Inferior parietal cortex (tissue), 1 donor: ENCODE measurements around the gene CCNB1.
"Not testable (repeated sequence)": the region's sequence is repeated elsewhere in the genome, so short reads cannot be mapped to it uniquely, and the experiment has no call there.

ENCODE experiments used
- DNase-seq: peaks from one replicate; pipeline ENCODE4 v3.0.0-alpha.2; 2016; ENCODE audit errors: extremely low spot score

CCNB1 gene

DNA sequence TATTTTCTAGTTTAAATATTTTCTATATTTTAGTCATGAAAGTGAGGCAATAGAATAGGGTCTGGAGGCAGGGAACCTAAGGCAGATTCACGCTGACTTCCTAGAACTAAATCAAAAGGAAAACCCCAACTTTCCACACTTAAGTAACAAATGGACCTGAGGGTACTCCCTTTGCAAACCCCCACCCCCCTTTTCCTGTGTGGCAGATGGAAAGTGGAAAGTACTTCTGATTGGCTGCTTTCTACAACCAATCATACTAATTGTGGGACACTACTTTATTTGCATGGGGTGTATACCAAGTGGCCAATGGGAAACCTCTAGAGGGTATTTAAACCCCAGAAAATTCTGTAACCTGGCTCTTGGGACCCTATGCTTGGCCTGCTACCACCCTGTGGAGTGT, 17.7 kb downstream of the CCNB1 start:
- no peak for DNase-seq

DNA sequence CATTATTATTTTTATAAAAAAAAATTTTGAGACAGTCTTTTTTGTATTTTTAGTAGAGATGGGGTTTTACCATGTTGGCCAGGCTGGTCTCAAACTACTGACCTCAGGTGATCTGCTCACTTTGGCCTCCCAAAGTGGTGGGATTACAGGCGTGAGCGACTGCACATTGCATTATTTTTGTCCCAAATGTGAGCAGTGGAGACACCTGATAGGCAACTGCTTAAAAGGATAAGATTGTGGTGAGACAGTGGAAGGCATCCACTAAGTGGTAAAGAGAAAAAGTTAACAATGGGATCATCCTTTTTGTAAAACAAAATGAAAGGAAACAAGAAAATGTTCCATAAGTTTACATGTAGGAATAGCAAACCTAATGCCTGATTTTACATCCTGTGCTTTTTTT, 20.4 kb downstream of the CCNB1 start:
- DNase-seq = no peak

DNA sequence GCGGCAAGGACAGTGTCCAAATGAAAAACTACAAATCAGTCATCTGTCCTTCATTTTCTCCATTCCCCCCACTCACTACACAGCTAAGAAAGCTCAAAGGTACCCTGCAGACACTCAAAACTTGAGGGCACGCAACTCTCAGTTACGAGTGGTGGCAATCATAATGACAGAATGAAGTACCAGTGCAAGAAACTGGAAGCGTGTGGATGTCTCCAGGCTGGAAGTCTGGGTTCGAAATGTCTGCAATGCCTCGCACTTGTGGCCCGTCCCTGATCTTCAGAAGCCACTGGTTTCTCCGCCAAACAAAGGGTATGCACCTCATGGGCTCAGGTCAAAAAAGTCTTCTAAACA, 21.8 kb downstream of the CCNB1 start:
- DNase-seq = peak; percentile 2

DNA sequence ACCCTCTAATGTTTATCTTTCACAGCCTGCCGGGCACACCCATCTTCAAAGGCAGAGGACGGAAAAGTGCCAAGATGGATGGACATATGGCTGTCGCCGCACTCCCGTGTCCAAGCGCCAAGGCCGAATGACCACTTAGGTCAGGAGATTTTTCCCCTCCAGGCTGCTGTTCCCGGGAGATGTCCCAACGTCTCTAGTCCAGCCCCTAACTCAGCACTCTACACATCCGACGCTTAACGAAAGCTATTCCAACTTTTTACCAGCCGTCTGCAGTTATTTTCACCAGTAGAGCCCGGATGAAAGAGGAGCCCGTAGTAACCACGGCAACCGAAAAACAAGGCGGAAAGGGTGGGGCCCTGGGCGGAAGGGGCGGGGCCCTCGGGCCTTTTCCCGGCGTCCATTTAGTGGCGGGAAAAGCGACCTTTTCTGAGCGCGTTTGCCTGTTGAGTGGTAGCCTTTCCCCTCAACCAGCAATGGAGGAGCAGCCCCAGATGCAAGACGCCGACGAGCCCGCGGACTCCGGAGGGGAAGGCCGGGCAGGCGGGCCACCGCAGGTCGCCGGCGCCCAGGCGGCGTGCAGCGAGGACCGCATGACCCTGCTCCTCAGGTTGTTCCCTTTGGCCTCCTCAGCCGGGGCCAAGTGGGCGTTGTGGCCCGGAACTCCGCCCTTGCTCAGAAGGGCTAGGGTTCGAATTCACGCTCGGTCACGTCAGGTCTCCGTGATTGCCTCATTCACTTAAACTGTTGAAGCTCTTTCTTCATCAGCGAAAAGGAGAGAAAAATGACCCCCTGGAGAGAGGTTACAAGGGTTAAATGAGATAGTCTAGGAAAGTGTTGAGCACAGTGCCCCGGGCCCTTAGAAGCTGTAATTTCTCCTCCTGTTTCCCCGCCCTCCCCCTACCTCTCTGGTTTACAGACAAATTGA, 22.5 kb downstream of the CCNB1 start, which contains the start of gene CENPH:
CENPH (plus strand) TSS at position 422 of the 925 bp plus-strand sequence; CDS start at position 474, 52 bp downstream.
- peak; percentile 87 for DNase-seq

DNA sequence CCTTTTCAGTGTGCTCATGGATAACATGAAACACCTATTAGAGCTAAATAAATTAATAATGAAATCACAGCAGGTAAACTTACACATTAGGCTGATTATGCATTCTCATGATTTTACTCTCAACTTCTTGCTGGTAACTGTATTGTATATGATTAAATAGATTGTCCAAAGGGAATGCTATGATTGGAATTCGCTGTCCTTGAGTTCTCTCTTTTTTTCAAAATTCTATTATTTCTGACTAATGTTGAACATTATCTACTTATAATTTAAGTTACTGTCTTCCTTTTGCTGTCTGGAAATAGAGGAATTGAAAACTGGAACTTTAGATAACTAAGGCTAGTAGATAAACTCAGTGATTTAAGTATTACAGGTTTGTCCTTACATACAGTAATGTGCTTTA, 35.5 kb downstream of the CCNB1 start:
- no peak for DNase-seq

DNA sequence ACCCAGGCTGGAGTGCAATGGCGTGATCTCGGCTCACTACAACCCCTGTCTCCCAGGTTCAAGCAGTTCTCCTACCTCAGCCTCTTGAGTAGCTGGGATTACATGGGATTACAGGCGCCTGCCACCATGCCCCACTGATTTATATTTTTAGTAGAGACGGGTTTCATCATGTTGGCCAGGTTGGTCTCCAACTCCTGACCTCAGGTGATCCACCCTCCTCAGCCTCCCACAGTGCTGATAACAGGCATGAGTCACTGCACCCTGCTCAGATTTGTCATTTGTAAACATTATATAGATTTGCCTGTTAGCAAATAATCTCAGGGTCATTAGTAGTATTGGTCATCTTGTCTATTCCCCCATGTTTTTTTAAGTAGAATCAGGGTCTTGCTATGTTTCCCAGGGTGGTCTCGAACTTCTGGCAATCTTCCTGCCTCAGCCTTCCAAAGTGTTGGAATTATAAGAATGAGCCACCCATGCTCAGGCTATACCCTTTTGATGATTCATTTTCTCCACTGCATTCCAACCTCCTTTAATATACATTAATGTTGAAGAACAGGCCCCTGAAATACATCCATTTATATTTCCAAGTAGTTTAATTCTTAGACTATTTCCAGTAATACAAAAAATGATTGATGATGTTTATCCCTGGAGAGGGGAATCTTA, 39.7 kb downstream of the CCNB1 start:
- no peak for DNase-seq

DNA sequence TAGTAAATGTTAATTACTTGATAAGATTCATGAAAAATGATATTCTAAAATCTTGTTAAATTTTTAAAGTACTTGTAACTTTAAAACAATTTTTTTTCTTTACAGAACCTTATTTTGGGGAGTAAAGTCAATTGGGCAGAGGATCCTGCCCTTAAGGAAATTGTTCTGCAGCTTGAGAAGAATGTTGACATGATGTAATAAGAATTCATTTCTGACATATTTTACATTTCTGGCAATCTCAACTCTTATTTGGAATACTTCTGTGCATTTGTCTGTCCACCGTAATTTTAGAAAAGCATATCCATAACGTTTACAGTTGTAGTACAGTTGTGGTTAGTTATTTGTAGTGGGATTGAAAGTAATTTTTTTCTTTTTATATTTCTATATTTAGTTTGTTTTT, 42.7 kb downstream of the CCNB1 start:
- no peak for DNase-seq

DNA sequence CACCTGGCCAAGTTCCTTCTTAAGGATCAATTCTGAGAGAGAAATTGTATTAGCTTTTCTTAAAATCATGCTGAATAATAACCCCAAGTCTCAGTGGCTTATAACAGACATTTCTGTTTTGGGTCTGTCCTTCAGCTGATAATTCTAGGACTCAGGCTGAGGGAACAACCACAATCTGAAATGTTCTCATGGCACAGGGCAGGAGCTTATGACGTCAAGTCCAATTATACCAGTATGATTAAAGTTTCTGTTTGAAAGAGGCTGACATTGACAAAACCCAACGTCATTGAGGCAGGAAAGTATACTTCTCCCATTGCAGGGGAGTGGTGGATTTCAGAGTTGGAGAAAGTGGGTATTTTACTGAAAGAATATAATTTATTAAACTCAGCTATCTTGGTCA, 44.2 kb downstream of the CCNB1 start:
- DNase-seq = no peak

DNA sequence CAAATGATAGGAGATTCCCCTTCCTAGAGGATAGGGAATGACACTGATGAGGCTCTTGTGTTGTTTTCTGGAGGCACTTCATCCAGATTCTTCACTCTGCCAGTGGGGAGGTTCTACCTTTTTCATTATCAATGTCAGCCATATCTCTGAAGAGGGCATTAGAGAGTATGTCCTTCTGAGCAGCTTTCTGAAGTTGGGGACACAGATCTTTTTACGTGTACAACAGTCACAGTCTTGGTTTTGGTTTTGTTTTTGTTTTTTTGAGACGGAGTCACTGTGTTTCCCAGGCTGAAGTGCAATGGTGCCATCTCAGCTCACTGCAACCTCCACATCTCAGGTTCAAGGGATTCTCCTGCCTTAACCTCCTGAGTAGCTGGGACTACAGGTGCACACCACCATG, 45.1 kb downstream of the CCNB1 start:
- DNase-seq = no peak

DNA sequence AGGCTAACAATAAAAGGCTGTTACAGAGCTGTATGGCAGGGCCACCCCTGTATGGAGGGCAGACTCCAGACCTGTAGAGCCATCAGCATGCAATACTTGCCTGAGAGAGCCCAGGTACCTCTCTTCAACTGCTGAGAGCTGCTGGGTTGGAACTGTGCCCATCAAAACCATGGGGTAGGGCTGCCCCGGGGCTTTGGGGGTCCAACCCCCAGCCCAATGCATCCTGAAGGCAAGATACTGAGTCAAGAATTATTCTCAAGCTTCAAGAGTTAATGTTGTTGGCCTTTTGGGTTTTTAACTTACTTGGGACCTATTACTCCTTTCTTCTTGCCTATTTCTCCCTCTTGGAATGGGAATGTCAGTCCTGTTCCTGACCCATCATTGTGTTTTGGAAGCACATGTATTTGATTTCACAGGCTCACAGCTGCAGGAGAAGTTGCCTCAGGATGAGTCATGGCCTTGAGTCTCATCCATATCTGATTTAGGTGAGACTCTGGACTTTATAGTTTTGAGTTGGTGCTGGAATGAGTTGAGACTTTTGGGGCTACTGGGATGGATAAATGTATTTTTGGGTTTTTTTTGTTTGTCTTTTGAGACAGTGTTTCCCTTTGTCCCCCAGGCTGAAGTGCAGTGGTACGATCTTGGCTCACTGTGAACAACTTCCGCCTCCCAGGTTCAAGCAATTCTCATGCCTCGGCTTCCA, 46.7 kb downstream of the CCNB1 start:
- DNase-seq = no peak

DNA sequence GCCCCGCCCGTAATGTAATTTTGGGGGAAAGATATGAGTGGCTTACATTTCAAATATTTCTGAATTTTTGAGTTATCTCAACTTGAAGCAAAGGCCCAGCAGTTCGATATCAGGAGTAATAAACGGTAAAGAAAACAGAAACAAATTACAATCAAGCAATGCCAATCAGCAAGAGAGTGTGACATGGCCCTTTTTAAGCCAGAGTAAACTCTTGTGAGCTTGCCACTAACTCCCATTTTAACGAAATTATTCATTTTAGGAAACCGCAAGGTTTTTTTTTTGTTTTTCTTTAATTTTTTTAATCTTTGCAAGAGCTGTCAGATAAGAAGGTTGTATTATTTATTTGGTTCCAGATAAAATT, 50.2 kb downstream of the CCNB1 start:
- DNase-seq = no peak

DNA sequence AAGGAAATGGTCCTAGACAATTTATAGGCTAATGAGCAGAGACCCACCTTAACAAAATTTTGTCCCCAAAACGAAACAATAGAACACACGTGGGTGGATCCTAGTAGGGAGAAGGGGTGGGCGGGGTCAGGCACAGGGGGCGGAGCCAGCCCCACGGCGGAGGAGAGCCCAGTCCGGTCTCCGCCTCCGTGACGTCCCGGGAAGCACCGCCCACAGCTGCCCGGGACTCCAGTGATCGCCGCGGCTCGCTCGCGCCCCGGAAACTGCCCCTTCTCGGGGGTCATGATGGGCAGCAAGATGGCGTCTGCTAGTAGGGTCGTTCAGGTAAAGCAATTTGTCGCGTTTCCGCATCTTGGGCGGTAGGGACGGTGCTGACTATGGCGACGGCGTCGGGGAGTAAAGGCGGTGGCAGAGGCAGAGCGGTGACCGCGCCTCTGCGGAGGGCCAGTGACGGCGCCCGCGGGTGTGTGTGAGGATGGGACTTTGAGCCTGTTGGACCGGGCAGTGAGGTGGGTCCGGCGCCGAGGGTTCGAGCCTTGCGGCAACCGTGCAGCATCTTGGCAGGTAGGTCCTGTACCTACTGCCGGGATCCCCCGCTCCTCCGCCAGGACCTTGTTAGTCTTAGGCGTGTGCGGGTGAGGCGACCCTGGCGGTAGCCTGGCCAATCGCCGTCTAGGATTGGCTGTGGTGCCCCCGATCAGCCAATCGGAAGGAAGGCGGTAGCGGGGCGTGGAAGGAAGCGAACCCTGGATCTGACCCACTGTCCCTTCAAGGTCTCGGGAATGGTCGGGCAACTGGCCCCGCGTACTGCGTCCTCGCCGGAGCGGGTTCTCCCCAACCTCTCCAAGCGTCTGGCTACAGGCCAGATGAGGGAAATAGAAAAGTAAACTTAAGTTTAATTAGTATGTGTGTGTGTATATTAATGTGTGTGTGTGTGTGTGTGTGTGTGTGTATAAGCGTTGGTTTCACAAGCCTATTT, 50.9 kb downstream of the CCNB1 start:
- DNase-seq = peak; percentile 89

DNA sequence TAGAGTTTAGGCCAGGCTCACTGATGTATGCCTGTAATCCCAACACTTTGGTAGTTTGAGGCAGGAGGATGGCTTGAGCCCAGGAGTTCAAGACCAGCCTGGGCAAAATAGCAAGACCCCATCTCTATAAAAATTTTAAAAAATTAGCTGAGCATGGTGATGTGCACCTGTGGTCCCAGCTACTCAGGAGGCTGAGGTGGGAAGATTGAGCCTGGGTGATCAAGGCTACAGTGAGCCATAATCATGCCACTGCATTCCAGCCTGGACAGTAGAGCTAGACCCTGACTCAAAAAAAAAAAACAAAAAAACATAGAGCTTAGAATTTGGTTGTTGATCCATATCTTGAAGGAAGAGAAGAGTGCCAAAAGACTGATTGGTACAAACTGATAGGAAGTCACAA, 53.0 kb downstream of the CCNB1 start:
- DNase-seq = no peak

DNA sequence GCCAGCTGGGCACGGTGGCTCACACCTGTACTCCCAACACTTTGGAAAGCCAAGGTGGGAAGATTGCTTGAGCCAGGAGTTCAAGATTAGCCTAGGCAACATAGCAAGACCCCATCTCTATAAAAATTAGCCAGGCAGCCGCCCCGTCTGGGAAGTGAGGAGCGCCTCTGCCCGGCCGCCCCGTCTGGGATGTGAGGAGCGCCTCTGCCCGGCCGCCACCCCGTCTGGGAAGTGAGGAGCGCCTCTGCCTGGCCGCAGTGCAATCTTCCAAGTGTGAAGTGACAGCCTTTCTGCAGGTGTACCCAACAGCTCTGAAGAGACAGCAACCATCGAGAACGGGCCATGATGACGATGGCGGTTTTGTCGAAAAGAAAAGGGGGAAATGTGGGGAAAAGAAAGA, 53.4 kb downstream of the CCNB1 start:
- not testable (repeated sequence) for DNase-seq

DNA sequence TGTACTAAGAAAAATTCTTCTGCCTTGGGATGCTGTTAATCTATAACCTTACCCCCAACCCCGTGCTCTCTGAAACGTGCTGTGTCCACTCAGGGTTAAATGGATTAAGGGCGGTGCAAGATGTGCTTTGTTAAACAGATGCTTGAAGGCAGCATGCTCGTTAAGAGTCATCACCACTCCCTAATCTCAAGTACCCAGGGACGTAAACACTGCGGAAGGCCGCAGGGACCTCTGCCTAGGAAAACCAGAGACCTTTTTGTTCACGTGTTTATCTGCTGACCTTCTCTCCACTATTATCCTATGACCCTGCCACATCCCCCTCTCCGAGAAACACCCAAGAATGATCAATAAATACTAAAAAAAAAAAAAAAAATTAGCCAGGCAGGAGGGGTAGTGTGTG, 53.9 kb downstream of the CCNB1 start:
- DNase-seq = not testable (repeated sequence)

DNA sequence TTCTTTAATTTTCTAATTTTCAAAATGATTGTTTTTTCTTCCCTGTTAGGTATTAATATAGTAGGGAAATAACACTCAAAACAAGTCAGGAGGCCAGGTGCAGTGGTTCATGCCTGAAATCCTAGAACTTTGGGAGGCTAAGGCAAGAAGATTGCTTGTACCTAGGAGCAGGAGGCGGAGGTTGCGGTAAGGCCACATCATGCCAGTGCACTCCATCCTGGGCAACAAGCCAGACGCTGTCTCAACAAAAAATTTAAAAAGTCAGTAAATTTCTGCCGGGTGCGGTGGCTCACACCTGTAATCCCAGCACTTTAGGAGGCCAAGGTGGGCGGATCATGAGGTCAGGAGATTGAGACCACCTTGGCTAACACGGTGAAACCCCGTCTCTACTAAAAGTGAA, 57.6 kb downstream of the CCNB1 start:
- no peak for DNase-seq

DNA sequence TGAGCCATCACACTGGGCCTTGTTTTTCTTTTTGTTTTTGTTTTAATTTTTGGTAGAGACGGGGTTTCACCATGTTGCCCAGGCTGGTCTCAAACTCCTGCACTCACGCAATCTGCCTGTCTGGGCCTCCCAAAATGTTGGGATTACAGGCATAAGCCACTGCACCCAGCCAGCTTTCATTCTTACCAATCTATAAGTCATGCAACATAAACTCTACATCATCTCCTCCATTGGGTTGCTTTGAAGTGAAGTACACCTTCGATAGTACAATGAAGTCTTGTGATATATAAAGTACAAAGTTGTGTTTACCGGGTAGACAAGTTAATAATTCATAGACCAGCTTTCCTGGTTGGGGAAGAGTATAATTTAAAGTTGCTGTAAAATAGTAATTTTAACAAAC, 58.9 kb downstream of the CCNB1 start:
- DNase-seq = no peak
